D341Med (cell line): Measurements from ENCODE around the gene ELFN2.

Experiments used
- DNase-seq: peaks from one replicate; pipeline ENCODE4 v3.0.0; 2012; ENCODE audit warnings: low spot score

Gene ELFN2

DNA sequence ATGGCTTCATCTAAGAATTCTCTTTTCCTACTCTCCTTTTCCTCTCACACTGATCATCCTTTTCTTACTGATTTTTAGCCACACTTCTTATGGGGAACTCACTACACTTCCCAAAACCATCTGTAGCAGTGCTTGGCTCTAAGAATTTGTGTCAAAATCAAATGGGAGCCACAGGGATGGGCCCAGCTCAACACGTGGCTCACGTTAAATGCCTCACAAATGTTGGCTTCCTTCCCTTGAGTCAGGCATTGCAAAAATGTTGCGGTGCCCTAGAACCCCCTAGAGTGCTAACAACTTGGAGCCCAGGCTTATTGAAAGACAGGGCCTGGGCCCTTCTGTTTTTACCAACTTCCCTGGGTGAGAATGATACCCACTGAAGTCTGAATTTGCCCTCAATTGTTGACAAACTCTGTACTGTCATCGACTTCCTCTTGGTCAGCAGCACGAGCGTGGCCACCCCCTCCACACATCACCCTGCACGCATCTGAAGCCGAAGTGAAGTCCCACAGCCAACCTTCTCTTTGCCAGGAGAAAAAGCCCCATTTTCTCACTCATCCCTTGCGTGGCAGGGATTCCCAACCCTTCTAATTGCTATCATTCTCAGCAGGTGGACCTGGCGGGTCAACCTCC is 69.7 kb downstream of the ELFN2 start:
- no peak for DNase-seq

DNA sequence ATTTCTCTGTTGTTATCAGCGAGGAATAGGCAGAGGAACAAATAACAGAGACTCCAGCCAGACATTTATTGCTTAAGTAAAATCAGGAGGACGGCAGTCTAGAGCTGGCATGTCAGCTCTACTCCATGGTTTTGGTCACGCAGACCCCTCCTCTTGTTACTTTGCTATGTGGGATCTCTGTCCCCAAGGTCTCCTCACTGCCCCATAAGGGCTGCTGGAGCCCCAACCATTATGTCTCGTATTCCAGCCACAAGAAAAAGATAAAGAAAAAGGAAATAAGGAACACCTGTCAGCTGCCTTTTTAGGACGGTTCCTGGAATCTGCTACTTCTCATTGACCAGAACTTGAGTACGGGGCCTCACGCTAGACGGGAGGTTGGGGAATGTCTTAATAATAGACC is 70.4 kb downstream of the ELFN2 start:
- no peak for DNase-seq

DNA sequence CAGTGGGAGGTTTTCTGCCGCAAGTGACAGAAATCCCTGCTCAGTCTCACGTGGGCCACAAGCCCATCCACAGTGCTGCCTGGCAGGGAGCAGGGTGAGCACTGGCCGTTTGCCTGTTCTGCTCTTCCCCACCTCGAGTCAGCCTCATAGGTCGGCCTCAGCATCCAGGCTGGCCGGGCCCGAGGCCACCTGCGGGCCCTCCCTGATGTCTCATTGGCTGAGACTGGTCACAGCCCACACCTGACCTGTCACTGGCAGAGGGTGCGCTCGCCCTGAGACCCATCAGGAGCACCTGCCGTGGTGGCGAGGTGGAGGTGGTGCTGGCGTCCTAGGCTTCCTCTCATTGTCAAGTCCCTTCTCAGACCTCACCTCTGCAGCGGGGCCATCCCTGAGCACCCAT is 72.1 kb downstream of the ELFN2 start:
- DNase-seq, result no peak

DNA sequence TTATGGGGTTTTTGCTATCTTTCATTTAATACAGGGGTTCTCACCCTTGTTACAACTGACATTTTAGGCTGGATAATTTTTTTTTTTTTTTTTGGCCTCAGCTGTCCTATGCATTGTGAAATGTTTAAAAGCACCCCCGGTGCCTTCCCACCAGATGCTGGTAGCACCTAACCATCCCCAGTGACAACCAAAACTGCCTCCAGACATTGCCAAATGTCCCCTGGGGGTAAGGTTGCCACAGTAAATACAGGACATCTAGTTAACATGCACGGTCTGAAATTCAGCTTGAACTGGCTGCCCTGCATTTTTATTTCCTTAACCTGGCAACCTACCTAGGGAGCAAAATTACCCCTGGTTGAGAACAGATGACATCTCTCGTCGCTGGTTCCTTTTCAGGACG is 72.6 kb downstream of the ELFN2 start:
- DNase-seq, result no peak

DNA sequence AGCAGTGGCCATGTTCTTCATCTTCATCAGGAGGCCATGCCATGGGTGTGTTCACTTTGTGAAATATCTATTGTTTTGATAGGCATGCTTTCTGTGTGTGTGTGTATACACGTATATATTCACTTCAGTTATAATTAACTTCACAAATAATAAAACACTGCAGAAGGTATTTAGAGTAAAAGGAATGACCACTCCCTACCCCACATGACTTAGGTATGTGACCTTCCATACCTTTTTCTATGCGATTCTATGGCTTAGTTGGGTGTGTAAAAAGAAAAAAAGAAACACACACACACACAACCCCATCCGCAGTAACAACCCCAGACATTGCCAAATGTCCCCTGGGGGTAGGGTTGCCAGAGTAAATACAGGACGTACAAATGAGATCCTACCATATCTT is 73.0 kb downstream of the ELFN2 start:
- DNase-seq, result no peak

DNA sequence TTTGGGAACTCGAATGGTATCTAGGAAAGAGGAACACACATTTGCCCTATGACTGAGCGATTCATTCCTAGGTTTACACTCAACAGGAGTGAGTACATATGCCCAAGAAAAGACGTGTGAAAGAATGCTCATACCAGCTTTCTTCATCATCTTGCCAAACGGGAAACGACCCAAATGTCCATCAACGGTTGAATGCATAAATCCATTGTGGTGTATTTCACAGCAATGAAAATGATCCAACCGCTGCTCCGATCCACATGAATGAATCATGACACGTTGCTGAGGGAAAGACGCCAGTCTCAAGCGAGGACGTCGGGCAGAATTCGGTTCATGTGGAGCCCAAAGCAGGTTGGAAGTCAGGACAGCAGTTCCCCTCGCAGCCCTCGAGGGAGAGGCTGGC is 73.4 kb downstream of the ELFN2 start:
- DNase-seq, result no peak

DNA sequence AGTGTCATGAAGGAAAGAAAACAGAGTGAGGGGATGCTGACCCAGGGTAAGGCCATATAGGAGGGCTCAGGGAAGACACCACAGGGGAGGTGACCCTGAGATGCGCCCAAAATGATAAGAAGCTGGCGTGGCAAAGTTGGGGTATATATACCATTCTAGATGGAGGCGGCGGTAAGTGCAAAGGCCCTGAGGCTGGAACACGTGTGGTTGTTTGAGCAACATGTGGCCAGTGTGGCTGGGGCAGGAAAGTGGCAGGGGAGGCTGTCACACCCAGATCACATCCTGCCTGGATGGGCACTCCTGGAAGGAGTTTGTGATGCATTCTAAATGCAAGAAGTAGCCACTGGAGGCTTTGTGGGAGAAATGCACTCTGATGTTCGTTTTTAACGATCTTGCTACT is 74.8 kb downstream of the ELFN2 start:
- no peak for DNase-seq

DNA sequence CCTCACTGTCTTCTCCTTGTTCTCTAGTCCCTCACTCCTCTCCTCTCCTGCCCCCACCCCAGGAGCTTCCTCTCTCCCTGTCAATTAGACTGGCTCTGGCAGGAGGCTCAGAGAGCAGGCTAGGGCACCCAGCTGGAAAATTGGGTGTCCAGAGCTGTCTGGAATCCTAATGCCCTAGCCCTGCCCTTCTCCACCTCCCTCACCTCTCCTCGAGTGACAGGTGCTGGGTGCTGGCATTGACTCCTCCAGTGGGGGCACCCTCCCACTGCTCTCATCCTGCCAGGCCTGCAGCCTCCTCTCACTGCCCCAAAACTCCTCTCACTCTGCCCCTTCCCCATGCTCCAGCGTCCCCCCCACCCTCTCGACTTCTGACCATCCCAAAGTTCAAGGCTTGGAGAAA is 76.0 kb downstream of the ELFN2 start:
- DNase-seq, result no peak

DNA sequence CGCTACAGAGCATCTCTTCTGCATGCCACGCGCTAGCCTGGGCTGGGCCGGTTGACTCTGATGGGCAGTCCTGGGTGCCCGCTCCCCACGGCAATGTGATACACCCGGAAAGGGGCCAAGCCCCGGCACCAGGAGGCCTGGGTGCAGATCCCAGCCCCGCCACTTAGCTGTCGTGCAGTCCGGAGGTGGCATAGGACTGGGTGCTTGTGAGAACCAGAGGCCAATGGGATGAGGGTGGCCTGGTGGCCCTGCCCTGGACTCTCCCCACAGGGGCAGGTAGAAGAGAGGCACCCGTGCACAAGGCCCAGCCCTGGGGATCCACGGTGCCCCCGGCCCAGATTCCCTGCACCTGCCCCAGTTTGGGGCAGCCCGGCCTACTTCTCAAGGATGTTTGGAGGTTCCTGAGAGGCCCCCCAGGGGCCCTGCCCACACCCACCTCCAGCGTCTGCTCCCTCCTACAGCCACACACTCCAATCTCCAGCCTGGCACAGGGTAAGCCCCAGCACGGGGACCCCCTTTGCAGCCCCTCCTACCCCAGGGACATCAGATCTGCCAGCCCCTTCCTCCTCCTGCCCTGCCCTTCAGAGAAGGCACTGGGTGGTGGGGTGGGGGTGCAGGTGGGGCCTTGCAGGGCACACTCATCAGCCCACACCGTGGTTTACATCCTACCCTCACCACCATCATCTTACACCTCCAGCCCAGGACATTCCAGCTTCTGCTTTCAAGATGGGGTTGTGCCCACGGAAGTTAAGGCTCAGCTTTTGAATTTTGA is 78.0 kb downstream of the ELFN2 start:
- no peak for DNase-seq

DNA sequence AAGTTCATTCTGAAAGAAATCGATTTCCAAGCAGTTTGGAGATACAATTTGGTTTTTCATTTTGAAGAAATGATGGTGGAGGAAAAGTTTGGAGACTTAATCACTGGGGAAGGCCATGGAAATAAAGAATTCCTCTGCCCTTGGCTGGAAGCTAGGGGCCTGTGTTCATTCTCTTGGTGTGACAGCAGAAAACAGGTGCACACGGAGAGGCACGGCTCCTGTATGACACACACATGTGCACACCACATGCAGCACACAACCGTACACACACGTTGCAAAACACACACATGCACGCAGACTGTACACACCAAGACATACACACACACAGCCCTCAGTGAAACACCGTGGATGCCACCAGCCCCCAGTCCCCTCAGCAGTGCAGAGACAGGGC is 80.8 kb downstream of the ELFN2 start:
- DNase-seq, result no peak

DNA sequence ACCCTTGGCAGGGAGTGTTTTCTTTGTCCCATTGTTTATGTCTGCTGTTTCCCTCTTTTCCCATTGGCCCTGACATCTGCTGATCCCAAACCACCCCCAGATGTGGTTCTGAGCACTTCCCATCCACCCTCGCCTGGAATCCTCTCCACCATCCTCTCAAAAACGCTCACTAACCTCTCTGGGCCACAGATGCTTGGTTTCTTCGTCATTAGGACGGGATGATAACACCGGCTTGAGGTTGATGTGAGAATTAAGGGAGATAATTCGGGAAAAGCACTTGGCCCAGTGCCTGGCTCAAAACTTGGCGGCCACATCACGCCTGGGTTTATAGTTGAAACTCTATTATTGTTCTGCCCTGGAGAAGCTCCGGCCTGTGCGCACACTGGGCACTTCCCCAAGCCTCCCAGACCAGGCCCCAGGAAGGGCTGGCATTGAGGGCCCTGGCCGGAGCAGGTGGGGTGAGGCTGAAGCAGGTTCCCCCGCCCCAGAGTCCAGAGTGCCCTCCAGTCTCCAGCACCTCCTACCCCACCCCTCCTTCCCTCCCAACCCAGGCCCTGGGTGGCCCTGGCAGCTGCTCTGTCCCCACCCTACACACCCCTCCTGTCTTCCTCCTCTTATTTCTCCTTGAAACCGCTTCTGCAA is 81.3 kb downstream of the ELFN2 start:
- DNase-seq, result no peak

DNA sequence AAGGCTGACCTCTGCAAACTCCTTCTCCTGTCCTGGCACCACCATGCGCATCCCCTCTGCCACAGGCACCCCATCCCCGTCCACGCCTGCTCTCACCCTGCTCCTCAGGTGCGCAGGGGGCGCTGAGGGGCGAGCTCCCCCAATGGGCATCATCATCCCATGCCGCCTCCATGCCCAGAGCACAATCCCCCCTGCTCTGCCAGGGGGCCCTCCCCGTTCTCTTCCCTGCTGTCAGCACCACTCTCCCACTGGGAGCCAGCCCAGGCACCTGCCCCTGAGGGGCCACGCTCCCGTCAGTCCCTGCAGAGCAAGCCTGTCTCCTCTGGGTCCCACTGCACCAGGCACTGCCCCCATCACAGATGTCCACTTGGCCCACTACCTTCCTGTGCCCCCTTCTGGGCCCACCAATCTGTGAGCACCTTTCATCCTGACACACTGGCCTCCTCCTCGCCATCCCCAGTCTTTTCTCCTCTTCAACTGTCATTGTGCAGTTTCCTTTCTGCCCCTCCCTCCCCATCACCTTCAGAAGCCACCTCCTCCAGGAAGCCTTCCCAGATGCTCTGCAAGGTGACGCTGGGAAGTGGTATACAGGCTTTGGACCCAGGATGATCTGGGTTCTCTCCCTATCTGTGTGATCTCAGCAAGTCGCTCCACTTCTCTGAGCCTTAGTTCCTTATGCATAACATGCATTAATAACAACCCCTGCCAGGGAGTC is 82.4 kb downstream of the ELFN2 start:
- DNase-seq, result no peak

DNA sequence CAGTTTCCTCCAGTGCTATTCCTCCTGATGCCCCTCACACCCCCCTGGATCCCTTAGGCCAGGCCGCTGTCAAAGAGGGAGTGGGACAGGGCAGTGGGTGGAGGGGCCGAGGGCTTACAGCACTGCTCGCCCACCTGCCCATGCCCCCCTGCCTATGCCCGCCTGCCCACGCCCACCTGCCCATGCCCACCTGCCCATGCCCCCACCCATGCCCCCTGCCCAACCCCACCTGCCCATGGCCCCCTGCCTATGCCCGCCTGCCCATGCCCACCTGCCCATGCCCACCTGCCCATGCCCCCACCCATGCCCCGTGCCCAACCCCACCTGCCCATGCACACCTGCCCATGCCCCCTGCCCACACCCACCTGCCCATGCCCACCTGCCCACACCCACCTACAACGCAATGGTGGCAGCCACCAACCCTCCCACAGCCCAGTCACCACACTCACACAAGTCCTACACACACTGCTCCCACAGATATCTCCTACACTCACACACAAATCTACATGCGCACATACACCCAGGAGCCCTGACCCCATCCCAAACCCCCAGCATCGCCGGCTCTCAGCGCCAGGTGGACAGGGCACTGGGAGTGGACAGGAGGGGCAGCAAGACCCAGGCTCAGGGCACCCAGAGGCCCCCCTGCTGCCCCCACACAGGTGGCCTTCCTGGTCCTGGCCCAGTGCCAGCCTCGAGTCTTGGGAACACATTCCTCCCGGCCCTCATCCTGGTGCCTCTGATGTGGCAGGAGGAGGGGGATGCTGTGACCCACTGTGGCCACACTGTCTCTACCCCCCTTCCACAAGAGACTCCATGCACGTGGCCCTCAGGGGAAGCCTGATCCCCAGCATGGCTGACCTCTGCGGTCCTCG is 83.2 kb downstream of the ELFN2 start:
- no peak for DNase-seq

DNA sequence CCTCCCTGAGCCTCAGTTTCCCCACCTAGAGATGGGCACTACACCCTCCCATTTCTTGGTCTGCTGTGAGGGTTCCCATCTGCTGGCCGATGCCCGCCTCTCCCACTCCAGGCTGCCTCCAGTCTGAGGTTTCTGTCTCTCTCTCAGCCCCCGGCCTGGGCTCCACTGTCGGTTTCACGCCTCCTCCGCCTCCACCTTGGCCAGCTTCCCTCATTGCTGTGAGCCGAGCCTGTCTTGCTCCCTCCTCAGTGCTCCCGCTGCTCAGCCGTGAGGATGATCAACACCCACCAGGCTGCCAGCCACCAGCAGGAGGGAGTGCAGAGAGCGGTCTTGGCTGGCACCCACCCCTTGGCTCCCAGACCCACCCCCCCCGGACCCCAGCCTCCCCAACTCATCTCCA is 83.9 kb downstream of the ELFN2 start:
- no peak for DNase-seq

DNA sequence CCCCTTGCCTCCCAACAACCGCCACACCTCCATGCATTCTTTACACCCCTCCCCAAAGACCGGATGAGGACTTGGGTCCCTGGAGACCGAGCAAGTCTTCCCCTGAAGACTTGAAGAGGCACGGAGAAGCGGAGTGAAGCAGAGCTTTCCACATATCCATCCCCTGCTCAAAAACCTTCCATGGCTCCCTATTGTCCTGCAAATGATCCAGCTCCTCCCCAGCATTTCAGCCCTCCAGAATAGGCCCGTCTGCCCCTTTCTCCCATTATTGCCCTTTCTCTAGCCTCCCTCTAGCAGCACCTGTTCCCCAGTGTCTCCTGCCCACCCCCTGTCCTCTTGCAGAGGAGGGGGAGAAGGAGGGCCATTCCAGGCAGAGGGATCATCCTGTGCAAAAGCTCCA is 85.2 kb downstream of the ELFN2 start:
- no peak for DNase-seq

DNA sequence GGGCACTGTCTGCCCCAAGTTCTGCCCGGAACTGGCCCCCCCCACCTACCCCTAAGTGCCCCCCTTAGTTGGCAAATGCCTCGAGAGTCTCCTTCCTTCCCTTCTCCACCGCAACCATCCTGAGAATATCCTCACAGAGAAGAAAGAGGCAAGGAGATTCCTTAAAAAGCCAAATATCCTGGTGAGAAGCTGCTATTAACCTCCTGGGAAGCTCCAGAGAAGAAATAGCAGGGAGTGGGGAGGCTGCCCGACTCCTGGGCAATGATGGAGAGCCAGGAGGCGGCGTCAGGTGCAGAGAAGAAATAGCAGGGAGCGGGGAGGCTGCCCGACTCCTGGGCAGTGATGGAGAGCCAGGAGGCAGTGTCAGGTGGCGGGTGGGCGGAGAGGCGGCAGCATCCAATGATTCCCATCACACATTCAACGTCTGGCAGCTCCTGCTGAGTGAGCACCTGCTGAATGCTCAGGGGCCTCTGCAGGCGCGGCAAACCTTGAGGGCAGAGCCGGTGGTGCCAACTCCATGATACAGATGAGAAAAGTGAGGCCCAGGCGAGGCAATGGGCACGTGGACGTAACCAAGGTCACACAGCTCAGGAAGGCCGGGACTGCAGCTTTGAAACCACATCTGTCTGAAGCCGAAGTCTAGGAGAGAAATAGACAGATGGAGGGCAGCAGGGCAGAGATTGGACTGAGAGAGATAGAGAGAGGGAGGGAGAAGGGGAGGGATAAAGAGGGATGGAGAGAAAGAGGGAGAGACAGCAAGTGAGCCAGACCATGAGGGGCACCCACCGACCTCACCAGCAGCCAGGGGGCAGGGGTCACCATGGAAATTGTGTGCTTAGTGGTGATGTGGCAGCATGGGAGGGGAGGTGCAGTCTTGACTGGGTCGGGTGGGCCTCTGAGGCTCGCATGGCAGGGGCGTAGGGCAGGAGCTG is 86.7 kb downstream of the ELFN2 start:
- DNase-seq, result no peak

DNA sequence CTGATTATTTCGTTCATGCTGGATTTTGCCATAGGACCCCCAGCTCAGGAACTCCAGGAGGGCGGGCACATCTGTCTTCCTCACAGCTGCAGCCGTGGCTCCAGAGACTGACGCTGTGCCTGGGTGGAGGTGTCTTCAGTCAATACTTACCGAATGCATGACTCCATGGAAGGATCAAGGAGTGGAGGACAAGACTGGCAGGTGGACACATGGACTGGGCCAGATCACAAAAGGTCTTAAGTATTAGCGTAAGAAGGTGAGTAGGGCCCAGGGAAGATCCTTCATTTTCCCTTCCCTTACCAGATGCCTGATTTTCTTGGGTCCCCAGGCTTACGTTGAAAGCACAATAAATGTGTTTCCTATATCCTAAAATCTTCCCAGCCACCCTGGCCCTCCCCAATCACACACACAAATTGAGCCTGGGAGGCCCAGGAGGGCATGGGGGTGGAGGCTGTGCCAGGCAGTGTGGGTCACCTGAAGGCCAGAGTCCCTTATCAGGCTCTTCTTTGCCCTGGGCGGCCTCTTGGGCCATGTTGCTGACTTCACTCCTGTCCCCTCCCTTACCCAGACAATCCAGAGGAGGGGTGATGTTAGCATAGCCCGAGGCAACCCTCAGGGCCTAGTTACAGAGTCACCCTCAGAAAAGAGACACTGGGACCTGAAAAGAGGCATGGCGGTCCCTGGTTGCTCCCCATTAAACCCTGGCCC is 88.6 kb downstream of the ELFN2 start:
- DNase-seq, result no peak

DNA sequence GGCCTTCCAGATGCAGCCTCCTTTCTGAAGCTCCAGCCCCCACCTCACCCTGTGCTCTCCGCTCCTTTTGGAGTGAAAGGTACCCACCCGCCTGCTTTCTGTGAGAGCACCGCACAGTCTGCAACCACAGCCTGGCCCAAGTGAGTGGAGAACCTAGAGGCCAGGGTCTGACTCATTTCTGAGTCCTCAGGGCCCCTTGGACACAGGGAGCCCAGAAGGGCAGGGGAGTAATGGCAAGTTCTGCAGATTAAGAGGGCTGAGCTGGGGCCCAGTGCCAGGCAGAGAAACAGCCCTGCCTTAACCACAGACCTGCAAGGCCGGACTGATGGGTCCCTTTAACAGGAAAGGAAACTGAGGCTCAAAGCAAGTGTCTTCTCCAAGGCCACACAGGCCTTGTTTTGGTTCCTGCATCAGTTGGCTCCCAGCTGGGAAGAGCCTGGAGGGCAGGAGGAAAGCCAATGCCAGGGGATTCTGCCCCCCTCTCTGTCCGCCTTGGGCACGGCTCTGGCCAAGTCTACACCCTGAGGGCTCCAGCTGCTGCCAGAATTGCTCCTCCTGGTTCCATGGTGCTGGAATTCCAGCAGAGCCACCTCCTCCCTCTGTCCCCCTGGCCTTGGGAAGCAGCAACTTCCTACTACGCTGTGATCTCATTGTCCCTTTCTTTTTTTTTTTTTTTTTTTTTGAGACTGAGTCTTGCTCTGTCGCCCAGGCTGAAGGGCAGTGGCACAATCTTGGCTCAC is 89.9 kb downstream of the ELFN2 start:
- no peak for DNase-seq

DNA sequence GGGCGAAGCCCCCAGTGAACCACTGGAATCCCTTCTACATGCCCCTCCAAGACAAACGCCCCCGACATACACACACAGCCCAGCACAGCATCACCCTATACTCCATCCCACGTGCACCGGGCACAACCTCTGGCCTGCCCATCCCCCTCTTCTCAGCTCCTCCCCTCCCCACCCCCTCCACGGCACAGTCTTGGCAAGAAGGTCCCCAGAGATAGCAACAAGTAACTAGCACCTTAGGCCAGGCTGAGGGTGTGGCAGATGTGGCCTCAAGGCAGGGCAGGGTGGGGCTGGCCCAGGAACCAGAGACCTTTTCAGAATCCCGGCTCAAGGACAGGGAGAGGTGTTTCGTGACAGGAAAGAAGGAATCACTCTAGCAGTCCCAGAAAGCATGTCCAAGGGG is 90.7 kb downstream of the ELFN2 start:
- no peak for DNase-seq
